MCF 10A (cell line): ENCODE data around the gene ANKRD10. TPM values are rescaled to one million over a fixed set of nuclear protein-coding genes. Genes with fewer than 3 reads are reported as not detected.

ENCODE experiments used
- BruUV-seq: library from RNA; stranded (reverse); fragments of 400-500 nt; replicated peaks from 2 replicates; lab custom pipeline; 2021; lab: Mats Ljungman, UMichigan
- CTCF ChIA-PET: fragments of 300-600 bp; sonication (Branson Sonifier 250); formaldehyde crosslinking; extraction: SDS; loops from one replicate; lab custom pipeline; 2021; ENCODE audit warnings: antibody characterized with exemption, inconsistent platforms; lab: Yijun Ruan, JAX
- POLR2A ChIA-PET: fragments of 300-600, 350-650 bp; sonication (Branson Sonifier 250); formaldehyde crosslinking; extraction: SDS; loops from one replicate; lab custom pipeline; 2020; ENCODE audit warnings: antibody characterized with exemption, inconsistent platforms; lab: Yijun Ruan, JAX
- DNase-seq: peaks from one replicate; pipeline ENCODE4 v3.0.0-alpha.2; 2018; ENCODE audit not compliant: unreplicated experiment
- H3K27ac Mint-ChIP-seq: one replicate; pipeline ENCODE4 v1.8.0; 2022; ENCODE audit warnings: mild to moderate bottlenecking, low read depth, mixed read lengths; ENCODE audit not compliant: unreplicated experiment
- H3K27me3 Mint-ChIP-seq: one replicate; pipeline ENCODE4 v1.8.0; 2022; ENCODE audit warnings: mixed read lengths; ENCODE audit not compliant: insufficient read depth, unreplicated experiment
- H3K36me3 Mint-ChIP-seq: one replicate; pipeline ENCODE4 v1.8.0; 2022; ENCODE audit warnings: mild to moderate bottlenecking, moderate library complexity, mixed read lengths; ENCODE audit not compliant: insufficient read depth, unreplicated experiment
- H3K4me1 Mint-ChIP-seq: one replicate; pipeline ENCODE4 v1.8.0; 2022; ENCODE audit warnings: mixed read lengths; ENCODE audit not compliant: insufficient read depth, unreplicated experiment
- H3K4me3 Mint-ChIP-seq: one replicate; pipeline ENCODE4 v1.8.0; 2022; ENCODE audit warnings: mild to moderate bottlenecking, moderate library complexity, mixed read lengths; ENCODE audit not compliant: unreplicated experiment
- H3K9me3 Mint-ChIP-seq: one replicate; pipeline ENCODE4 v1.8.0; 2022; ENCODE audit warnings: mixed read lengths; ENCODE audit not compliant: unreplicated experiment
- intact Hi-C: fragments of 100-400 bp; cut with micrococcal nuclease; formaldehyde crosslinking; loops from 2 replicates; pipeline ENCODE4 v1.14.1; 2022
- total RNA-seq: library from RNA; stranded (reverse); gene quantifications from 2 replicates; pipeline ENCODE4 v1.2.3, GENCODE V29; 2022
- TF ChIP-seq, protein P1 (sequence below): fragments of 200-600 bp; IDR thresholded peaks from one replicate; pipeline ENCODE4 v1.8.0; 2022; ENCODE audit warnings: antibody characterized with exemption, mild to moderate bottlenecking; ENCODE audit not compliant: unreplicated experiment

The ANKRD10 gene
- total RNA-seq, 1 experiment from 2014 or later = 61.7 TPM

GRCh38 chr13:110942248-110942981 is 27.5 kb upstream of the ANKRD10 start:
- CTCF ChIA-PET = interaction anchor here (1.0 to 6.7 kb wide), 4 partner anchors 8 to 262 kb away, joined by 3 to 66 read pairs (median 4); no protein-coding TSS in a partner anchor
- peak; percentile 28 for DNase-seq
- intact Hi-C loops = loop anchor here (10.0 kb wide), 1 partner anchor 212 kb away; no protein-coding TSS in a partner anchor
- Mint-ChIP-seq H3K9me3 (peaks cover 6% of the 10 kb centered on the region), H3K4me3 (no peak overlapping the region), H3K27ac (no peak overlapping the region), H3K27me3 (no peaks in the 10 kb centered on the region), H3K36me3 (no peaks in the 10 kb centered on the region), H3K4me1 (peaks cover 14% of the 10 kb centered on the region)
- no TSS peak for BruUV-seq
- POLR2A ChIA-PET = interaction anchor here (0.8 to 2.2 kb wide), 2 partner anchors 27 to 101 kb away, joined by 3 to 4 read pairs; partner anchors contain the start of gene ANKRD10
- TF ChIP-seq, protein P1, sequence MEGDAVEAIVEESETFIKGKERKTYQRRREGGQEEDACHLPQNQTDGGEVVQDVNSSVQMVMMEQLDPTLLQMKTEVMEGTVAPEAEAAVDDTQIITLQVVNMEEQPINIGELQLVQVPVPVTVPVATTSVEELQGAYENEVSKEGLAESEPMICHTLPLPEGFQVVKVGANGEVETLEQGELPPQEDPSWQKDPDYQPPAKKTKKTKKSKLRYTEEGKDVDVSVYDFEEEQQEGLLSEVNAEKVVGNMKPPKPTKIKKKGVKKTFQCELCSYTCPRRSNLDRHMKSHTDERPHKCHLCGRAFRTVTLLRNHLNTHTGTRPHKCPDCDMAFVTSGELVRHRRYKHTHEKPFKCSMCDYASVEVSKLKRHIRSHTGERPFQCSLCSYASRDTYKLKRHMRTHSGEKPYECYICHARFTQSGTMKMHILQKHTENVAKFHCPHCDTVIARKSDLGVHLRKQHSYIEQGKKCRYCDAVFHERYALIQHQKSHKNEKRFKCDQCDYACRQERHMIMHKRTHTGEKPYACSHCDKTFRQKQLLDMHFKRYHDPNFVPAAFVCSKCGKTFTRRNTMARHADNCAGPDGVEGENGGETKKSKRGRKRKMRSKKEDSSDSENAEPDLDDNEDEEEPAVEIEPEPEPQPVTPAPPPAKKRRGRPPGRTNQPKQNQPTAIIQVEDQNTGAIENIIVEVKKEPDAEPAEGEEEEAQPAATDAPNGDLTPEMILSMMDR = no peak

DNA sequence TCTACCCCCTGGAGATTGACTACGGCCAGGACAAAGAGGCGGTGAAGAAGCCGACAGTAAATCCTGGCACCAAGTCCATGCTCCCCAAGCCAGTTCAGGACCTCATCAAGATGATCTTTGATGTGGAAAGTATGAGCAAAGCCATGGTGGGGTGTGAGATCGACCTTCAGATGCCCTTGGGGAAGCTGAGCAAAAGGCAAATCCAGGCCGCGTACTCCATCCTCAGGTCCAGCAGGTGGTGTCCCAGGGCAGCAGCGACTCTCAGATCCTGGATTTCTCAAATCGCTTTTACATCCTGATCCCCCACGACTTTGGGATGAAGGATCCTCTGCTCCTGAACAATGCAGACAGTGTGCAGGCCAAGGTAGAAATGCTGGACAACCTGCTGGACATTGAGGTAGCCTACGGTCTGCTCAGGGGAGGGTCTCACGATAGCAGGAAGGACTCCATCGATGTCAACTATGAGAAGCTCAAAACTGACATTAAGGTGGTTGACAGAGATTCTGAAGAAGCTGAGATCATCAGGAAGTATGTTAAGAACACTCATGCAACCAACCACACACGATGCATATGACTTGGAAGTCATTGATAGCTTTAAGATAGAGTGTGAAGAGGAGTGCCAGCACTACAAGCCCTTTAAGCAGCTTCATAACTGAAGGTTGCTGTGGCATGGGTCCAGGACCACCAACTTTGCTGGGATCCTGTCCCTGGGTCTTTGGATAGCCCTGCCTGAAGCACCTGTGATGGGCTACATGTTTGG is 24.0 kb upstream of the ANKRD10 start:
- H3K9me3 Mint-ChIP-seq = peaks cover 28% of the 10 kb centered on the region
- POLR2A ChIA-PET = no interaction called here
- TF ChIP-seq, protein P1 = no peak
- H3K27me3 Mint-ChIP-seq = peaks cover 10% of the 10 kb centered on the region
- CTCF ChIA-PET = interaction anchor here (0.6 to 0.9 kb wide), 2 partner anchors 12 to 248 kb away, joined by 3 read pairs; no protein-coding TSS in a partner anchor
- no peaks in the 10 kb centered on the region for H3K36me3 Mint-ChIP-seq
- no peak for DNase-seq
- peaks cover 9% of the 10 kb centered on the region for H3K4me1 Mint-ChIP-seq
- BruUV-seq = no TSS peak
- H3K4me3 Mint-ChIP-seq = no peak overlapping the region
- no peak overlapping the region for H3K27ac Mint-ChIP-seq
- intact Hi-C loops = no loop called here

GRCh38 chr13:110937511-110938285 is 22.8 kb upstream of the ANKRD10 start:
- DNase-seq = no peak
- TF ChIP-seq, protein P1 = no peak
- Mint-ChIP-seq H3K4me1 (peaks cover 7% of the 10 kb centered on the region), H3K27ac (no peak overlapping the region), H3K27me3 (peaks cover 10% of the 10 kb centered on the region), H3K9me3 (peaks cover 28% of the 10 kb centered on the region), H3K36me3 (no peaks in the 10 kb centered on the region), H3K4me3 (no peak overlapping the region)
- ChIA-PET POLR2A (no interaction called here), CTCF (interaction anchor here (0.6 kb wide), 1 partner anchor 13 kb away, joined by 3 read pairs; no protein-coding TSS in a partner anchor)
- BruUV-seq = no TSS peak
- intact Hi-C loops = no loop called here
